PC-3 (cell line): ENCODE measurements around the gene GABRD. TPM values are rescaled to one million over a fixed set of nuclear protein-coding genes. Genes with fewer than 3 reads are reported as not detected.

Experiments used
- ATAC-seq: fragments of 200-7000 bp; cut with Tn5 transposase; 2 replicates; pipeline ENCODE4 v1.9.1; 2020; ENCODE audit warnings: mild to moderate bottlenecking, moderate library complexity
- BruUV-seq: library from RNA; stranded (reverse); fragments of 400-500 nt; replicated peaks from 2 replicates; lab custom pipeline; 2021; lab: Mats Ljungman, UMichigan
- CTCF ChIA-PET: fragments of 300-600 bp; sonication (Branson Sonifier 250); formaldehyde crosslinking; loops from one replicate; lab custom pipeline; 2022; ENCODE audit warnings: antibody characterized with exemption; lab: Charles Lee
- POLR2A ChIA-PET: fragments of 300-600 bp; sonication (Branson Sonifier 250); formaldehyde crosslinking; loops from one replicate; lab custom pipeline; 2022; ENCODE audit warnings: antibody characterized with exemption; ENCODE audit not compliant: unreplicated experiment; lab: Charles Lee
- DNase-seq: peaks from one replicate; pipeline ENCODE4 v3.0.0-alpha.2; 2015
- H2AFZ ChIP-seq: fragments of 300-600 bp; sonication (generic); 2 replicates; pipeline ENCODE4 v1.6.0; 2016; ENCODE audit warnings: antibody characterized with exemption, low read length
- H3F3A ChIP-seq: fragments of 300-600 bp; sonication (generic); one replicate; pipeline ENCODE4 v1.6.0; 2017; ENCODE audit warnings: antibody characterized with exemption, low read length, control low read depth, mild to moderate bottlenecking; ENCODE audit not compliant: unreplicated experiment
- H3K27ac ChIP-seq: fragments of 300-600 bp; sonication (generic); 2 replicates; pipeline ENCODE4 v1.5.1; 2016; ENCODE audit warnings: mild to moderate bottlenecking, low read length
- H3K27me3 ChIP-seq: fragments of 300-600 bp; sonication (generic); 2 replicates; pipeline ENCODE4 v1.6.1; 2016; ENCODE audit warnings: low read length, mixed read lengths
- H3K36me3 ChIP-seq: fragments of 300-600 bp; sonication (generic); 2 replicates; pipeline ENCODE4 v1.6.1; 2016; ENCODE audit warnings: low read depth, mixed run types, low read length, mixed read lengths
- H3K4me1 ChIP-seq: fragments of 300-600 bp; sonication (generic); 2 replicates; pipeline ENCODE4 v1.5.1; 2016; ENCODE audit warnings: low read length; ENCODE audit not compliant: insufficient read depth
- H3K4me2 ChIP-seq: fragments of 300-600 bp; sonication (generic); 2 replicates; pipeline ENCODE4 v1.6.0; 2016; ENCODE audit warnings: low read length
- H3K4me3 ChIP-seq: fragments of 300-600 bp; sonication (generic); 2 replicates; pipeline ENCODE4 v1.5.1; 2016; ENCODE audit warnings: mild to moderate bottlenecking, low read length, mixed read lengths
- H3K79me2 ChIP-seq: fragments of 300-600 bp; sonication (generic); 2 replicates; pipeline ENCODE4 v1.6.1; 2017; ENCODE audit warnings: low read length, mixed read lengths
- H3K9ac ChIP-seq: fragments of 300-600 bp; sonication (generic); 2 replicates; pipeline ENCODE4 v1.6.0; 2016; ENCODE audit warnings: mild to moderate bottlenecking, low read length
- H3K9me2 ChIP-seq: fragments of 300-600 bp; sonication (generic); replicated peaks from 2 replicates; pipeline ENCODE4 v1.6.1; 2016; ENCODE audit warnings: mixed run types, low read length, mixed read lengths
- H3K9me3 ChIP-seq: fragments of 300-600 bp; sonication (generic); 2 replicates; pipeline ENCODE4 v1.6.1; 2016; ENCODE audit warnings: low read length, mixed read lengths
- H4K20me1 ChIP-seq: fragments of 300-600 bp; sonication (generic); 2 replicates; pipeline ENCODE4 v1.6.1; 2016; ENCODE audit warnings: low read length, mixed read lengths
- CTCF ChIP-seq: fragments of 300-600 bp; sonication (generic); conservative IDR thresholded peaks from 2 replicates; pipeline ENCODE4 v1.5.1; 2017; ENCODE audit warnings: antibody characterized with exemption, low read depth, mild to moderate bottlenecking, low read length
- EZH2 ChIP-seq: fragments of 300-600 bp; sonication (generic); IDR thresholded peaks from one replicate; pipeline ENCODE4 v1.6.1; 2017; ENCODE audit warnings: antibody characterized with exemption, mild to moderate bottlenecking, low read length; ENCODE audit not compliant: unreplicated experiment
- EZH2phosphoT487 ChIP-seq: fragments of 300-600 bp; sonication (generic); IDR thresholded peaks from 2 replicates; pipeline ENCODE4 v1.6.1; 2018; ENCODE audit warnings: mild to moderate bottlenecking, antibody characterized with exemption, low read length, borderline replicate concordance
- intact Hi-C: fragments of 100-400 bp; cut with micrococcal nuclease; formaldehyde crosslinking; loops from 2 replicates; pipeline ENCODE4 v1.9.0; 2023
- total RNA-seq: library from RNA; depleted of rRNA; stranded (reverse); fragments of >200 nt; gene quantifications from 2 replicates; pipeline ENCODE4 v1.2.3, GENCODE V29; 2014

The GABRD gene
- total RNA-seq, 1 experiment from 2014 or later = not detected

GRCh38 chr1:1982379-1983232 lies 36.5 kb upstream of the GABRD start:
- CTCF ChIA-PET = no interaction called here
- Histone ChIP-seq H4K20me1 (no peaks in the 10 kb centered on the region), H3K36me3 (no peaks in the 10 kb centered on the region), H3F3A (no peaks in the 10 kb centered on the region), H3K4me1 (no peaks in the 10 kb centered on the region), H3K9me3 (no peaks in the 10 kb centered on the region), H3K4me2 (no peak overlapping the region), H2AFZ (no peak overlapping the region), H3K9me2 (no peaks in the 10 kb centered on the region), H3K79me2 (no peaks in the 10 kb centered on the region), H3K9ac (no peak overlapping the region), H3K27ac (no peak overlapping the region), H3K27me3 (no peaks in the 10 kb centered on the region), H3K4me3 (no peak overlapping the region)
- POLR2A ChIA-PET = no interaction called here
- DNase-seq = no peak
- TF ChIP-seq EZH2phosphoT487 (no peak), EZH2 (no peak)
- ATAC-seq = no peak
- BruUV-seq = no TSS peak
- intact Hi-C loops = no loop called here

- no peaks in the 10 kb centered on the region for H3F3A ChIP-seq
- H3K4me3 ChIP-seq = no peak overlapping the region
- no peaks in the 10 kb centered on the region for H3K27me3 ChIP-seq
- no peaks in the 10 kb centered on the region for H3K79me2 ChIP-seq
- intact Hi-C loops = no loop called here
- H3K4me2 ChIP-seq = no peak overlapping the region
- ATAC-seq (0 out of 2 replicates have a peak, but pooled peaks have one; percentile 18), DNase-seq (no peak)
- POLR2A ChIA-PET = no interaction called here
- TF ChIP-seq EZH2phosphoT487 (no peak), EZH2 (no peak), CTCF (no peak)
- CTCF ChIA-PET = interaction anchor here (1.1 kb wide), 1 partner anchor 24 kb away, joined by 4 read pairs; no protein-coding TSS in a partner anchor
- BruUV-seq = no TSS peak
- H3K9me3 ChIP-seq = no peaks in the 10 kb centered on the region
- H3K4me1 ChIP-seq = no peaks in the 10 kb centered on the region
- H3K27ac ChIP-seq = no peak overlapping the region
- H3K9ac ChIP-seq = no peak overlapping the region
- H2AFZ ChIP-seq = no peak overlapping the region
- H4K20me1 ChIP-seq = no peaks in the 10 kb centered on the region
- no peaks in the 10 kb centered on the region for H3K9me2 ChIP-seq
- H3K36me3 ChIP-seq = no peaks in the 10 kb centered on the region
Observed at GRCh38 chr1:1984560-1985070, 34.5 kb upstream of the GABRD start.

- Histone ChIP-seq H3K9me3 (no peaks in the 10 kb centered on the region), H3K27ac (no peak overlapping the region), H3K36me3 (no peaks in the 10 kb centered on the region), H3K4me3 (no peak overlapping the region), H3K4me2 (no peak overlapping the region), H3K9ac (no peak overlapping the region), H4K20me1 (no peaks in the 10 kb centered on the region), H3F3A (no peaks in the 10 kb centered on the region), H3K4me1 (no peaks in the 10 kb centered on the region), H3K9me2 (no peaks in the 10 kb centered on the region), H3K27me3 (no peaks in the 10 kb centered on the region), H2AFZ (no peak overlapping the region), H3K79me2 (no peaks in the 10 kb centered on the region)
- peak; percentile 60 for ATAC-seq
- CTCF ChIA-PET = no interaction called here
- intact Hi-C loops = no loop called here
- DNase-seq = peak; percentile 13
- no peak for TF ChIP-seq EZH2phosphoT487
- POLR2A ChIA-PET = no interaction called here
- no TSS peak for BruUV-seq
Observed at GRCh38 chr1:1985375-1986050, 33.6 kb upstream of the GABRD start.
